NB4 (cell line): ENCODE measurements around the gene INTS1.

Experiments used
- CTCF ChIP-seq: IDR thresholded peaks from one replicate; pipeline ENCODE4 v1.5.1; 2012; ENCODE audit warnings: low read depth, low read length
- MAX ChIP-seq: IDR thresholded peaks from 2 replicates; pipeline ENCODE4 v1.6.1; 2011; ENCODE audit warnings: low read depth, low read length
- MYC ChIP-seq: IDR thresholded peaks from 2 replicates; pipeline ENCODE4 v1.6.1; 2011; ENCODE audit warnings: low read depth, low read length
- POLR2A ChIP-seq: IDR thresholded peaks from 2 replicates; pipeline ENCODE4 v1.6.1; 2011; ENCODE audit warnings: mild to moderate bottlenecking; ENCODE audit not compliant: insufficient read length; ENCODE audit errors: extremely low read depth

GRCh38 chr7:1481300-1481699 is 22.9 kb downstream of the INTS1 start:
- TF ChIP-seq POLR2A (no peak), CTCF (no peak), MAX (no peak), MYC (no peak)
